HG03457 (cell line): Measurements from ENCODE around the gene EPHB4.
"Not testable (repeated sequence)": the region's sequence is repeated elsewhere in the genome, so short reads cannot be mapped to it uniquely, and the experiment has no call there.

ENCODE experiments used
- ATAC-seq: cut with Tn5 transposase; IDR thresholded peaks from one replicate; pipeline ENCODE4 v1.9.1; 2021; ENCODE audit warnings: moderate number of reproducible peaks; ENCODE audit not compliant: unreplicated experiment

Gene EPHB4

GRCh38 chr7:100827330-100828226 lies at the start of gene EPHB4:
Gene EPHB4, minus strand, starts transcription at chr7:100827523. Its CDS starts 493 bp downstream, at chr7:100827030.
- no peak for ATAC-seq

- peak; percentile 13 for ATAC-seq
These were observed 48.0 kb upstream of the EPHB4 start for GRCh38 chr7:100875356-100875751.

- ATAC-seq: peak; percentile 73
These were observed 47.4 kb upstream of the EPHB4 start, which contains the start of gene SRRT for GRCh38 chr7:100874577-100875355. Gene SRRT, plus strand, starts transcription at chr7:100875103. Its CDS starts 488 bp downstream, at chr7:100875591.

- no peak for ATAC-seq
These were observed 46.9 kb upstream of the EPHB4 start for GRCh38 chr7:100874300-100874576.

- no peak for ATAC-seq
These were observed 46.4 kb upstream of the EPHB4 start for GRCh38 chr7:100873599-100874299.

DNA sequence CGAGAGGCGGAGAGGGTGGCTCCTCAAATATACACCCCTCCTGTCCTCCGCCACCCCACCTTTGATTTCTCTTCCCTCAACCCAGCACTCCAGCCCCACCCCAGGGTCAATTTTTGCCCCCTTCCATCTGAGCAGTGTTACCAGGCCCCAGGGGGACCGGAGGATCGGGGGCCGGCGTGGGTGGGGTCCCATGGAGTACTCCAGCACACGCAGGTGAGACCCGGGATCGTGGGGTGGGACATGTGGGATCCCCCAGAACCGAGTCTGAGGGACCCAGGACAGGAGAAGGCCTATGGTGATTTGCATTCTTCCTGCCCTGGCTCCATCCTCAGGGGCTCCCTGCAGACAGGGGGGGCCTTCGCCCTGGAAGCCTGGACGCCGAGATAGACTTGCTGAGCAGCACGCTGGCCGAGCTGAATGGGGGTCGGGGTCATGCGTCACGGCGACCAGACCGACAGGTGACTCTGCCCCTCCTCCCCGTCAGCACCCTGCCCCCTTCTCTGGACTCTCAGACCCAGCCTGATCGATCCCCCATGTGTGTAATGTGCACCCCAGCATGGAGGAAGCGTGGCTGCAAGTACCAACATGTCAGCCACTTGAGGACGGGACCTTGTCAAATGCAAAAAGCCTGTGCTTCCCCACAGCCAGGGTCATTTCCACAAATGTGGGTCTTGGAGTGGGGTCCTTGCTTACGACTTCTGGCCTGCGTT lies 40.6 kb upstream of the EPHB4 start:
- ATAC-seq: no peak

GRCh38 chr7:100867040-100867775 lies 39.9 kb upstream of the EPHB4 start, which contains the start of gene TRIP6:
Gene TRIP6, plus strand, starts transcription at chr7:100867387. Its CDS starts 111 bp downstream, at chr7:100867498.
- no peak for ATAC-seq

DNA sequence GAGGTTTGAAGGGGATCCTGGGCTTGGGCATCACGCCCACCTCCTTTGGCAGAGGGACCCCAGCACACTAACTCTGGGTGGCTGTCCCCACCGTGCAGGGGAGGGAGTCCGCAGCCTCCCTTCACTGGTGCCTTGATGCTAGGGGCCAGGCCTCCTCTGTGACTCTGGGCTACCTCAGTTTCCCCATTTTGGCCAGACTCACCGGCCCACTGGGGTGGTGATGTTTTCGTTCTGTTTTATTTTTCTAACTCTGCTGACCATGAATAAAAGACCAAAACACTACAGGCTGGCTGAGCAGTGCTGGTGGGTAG lies 39.4 kb upstream of the EPHB4 start:
- ATAC-seq: no peak

DNA sequence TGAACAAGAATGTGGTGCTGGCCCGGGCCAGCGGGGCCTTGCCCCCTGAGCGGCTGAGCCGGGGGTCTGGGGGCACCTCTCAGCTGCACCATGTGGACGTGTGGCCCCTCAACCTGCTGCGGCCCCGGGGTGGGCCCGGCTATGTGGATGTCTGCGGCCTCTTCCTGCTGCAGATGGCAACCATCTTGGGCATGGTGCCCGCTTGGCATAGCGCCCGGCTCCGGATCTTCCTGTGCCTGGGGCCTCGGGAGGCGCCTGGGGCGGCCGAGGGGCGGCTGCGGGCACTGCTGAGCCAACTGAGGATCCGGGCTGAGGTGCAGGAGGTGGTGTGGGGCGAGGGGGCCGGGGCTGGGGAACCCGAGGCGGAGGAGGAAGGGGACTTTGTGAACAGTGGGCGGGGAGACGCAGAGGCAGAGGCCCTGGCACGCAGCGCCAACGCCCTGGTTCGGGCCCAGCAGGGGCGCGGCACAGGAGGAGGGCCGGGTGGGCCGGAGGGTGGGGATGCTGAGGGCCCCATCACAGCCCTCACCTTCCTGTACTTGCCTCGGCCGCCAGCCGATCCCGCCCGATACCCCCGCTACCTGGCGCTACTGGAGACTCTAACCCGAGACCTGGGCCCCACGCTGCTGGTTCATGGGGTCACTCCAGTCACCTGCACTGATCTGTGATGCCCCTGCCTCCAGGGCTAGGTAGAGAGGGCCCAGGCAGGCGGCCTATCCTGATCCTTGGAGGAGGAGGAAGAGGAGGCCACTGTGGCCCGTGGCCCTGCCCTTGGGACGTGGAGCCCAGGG lies 38.8 kb upstream of the EPHB4 start:
- no peak for ATAC-seq

DNA sequence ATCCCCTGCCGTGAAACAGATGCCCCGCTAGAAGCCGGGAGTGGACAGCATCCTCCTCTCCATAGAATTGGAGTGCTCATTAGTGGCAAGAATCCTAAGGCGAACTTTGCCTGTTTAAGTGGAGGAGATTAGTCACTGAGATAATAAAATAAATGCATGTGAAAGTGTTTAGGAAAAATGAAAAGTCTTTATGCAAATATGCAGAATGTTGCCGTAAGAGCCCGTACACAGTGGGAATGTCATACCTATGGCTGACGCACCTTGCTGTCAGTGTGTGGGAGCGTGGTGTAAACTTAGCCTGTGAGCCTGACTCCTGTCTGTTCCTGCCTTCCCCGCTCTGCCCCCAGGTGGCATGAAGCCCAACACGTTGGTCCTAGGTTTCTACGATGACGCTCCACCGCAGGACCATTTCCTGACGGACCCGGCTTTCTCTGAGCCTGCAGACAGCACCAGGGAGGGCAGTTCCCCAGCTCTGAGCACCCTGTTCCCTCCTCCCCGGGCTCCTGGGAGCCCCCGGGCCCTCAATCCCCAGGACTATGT lies 38.1 kb upstream of the EPHB4 start:
- no peak for ATAC-seq

DNA sequence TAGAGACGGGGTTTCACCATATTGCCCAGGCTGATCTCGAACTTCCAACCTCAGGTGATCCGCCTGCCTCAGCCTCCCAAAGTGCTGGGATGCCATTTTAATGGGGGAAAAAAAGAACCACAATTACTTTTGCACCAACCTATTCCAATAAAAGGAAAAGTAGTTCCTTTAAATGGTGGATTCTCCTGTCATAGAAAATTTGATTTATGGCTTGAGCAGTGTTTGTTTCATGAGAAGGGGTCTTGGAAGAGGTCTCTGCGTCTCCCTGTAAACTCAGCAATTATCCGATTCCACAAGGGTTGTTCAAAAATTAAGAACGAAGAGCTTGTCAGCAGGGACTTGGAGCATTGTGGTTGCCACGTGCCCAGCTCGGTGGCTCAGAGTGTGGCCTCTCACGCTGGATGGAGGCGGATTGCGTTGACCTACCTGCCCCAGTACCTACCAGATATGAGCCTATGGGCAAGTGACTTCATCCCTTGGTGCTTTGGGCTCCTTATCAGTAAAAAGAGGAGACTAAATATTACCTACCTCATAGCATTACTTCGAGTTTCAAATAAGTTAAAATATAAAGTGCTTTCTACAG lies 37.0 kb upstream of the EPHB4 start:
- no peak for ATAC-seq

DNA sequence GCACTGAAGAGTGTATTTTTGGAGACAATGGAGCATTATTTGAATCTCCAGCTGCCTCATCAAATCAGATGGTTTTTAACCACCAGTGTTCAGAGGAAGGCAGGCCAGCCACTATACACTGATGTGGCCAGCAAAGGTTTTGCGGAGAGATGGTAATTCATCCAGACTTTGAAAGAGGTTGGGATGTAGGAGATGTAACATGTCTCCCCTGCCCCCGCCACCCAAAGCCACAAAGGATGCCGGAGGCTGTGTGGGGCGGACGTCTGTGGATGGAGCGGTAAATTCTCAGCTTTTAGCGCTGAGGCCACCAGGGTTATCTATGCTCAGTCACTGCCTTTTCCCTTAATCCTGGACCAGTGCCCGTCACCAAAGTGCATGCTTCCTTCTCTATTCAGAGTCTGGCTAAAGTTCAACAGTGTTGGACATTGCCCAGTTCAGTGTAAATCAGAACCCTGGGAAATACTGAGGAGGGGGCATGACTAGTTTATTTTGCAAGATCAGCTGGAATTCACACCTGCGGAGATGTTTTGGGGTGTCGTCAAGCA lies 36.2 kb upstream of the EPHB4 start:
- ATAC-seq: no peak

DNA sequence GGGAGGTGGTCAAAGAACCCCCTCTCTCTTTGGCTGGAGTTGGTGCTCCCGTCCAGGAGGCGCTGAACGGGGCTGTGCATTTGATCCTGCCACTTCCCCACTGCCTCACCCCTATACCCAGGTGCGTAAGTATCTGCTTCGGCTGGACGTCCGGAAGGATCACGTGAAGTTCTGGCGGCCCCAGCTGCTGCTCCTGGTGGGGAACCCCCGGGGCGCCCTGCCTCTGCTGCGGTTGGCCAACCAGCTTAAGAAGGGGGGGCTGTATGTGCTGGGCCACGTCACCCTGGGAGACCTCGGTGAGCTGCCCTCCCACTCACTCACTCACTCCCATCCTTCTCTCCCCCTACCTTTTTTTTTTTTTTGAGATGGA lies 34.3 kb upstream of the EPHB4 start:
- no peak for ATAC-seq

- no peak for ATAC-seq
These were observed 33.6 kb upstream of the EPHB4 start for GRCh38 chr7:100860702-100861615.

GRCh38 chr7:100859856-100860255 lies 32.5 kb upstream of the EPHB4 start:
- ATAC-seq: no peak

GRCh38 chr7:100856871-100857282 lies 29.6 kb upstream of the EPHB4 start:
- no peak for ATAC-seq

DNA sequence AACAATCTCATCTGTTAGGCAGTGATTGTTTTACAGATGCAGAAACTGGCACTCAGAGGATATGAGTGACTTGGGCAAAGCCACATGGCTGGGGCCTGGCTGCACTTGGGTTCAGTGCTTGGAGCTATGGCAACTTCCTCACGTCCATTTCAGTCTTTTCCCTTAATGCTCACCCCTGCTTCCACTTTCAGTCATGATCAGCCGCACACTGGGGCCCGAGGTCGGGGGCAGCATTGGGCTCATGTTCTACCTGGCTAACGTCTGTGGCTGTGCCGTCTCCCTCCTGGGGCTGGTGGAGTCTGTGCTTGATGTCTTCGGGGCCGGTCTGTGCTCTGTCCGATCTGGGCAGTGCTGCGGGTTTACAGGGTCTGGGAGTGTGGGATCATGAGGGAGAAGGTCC lies 28.2 kb upstream of the EPHB4 start:
- no peak for ATAC-seq

DNA sequence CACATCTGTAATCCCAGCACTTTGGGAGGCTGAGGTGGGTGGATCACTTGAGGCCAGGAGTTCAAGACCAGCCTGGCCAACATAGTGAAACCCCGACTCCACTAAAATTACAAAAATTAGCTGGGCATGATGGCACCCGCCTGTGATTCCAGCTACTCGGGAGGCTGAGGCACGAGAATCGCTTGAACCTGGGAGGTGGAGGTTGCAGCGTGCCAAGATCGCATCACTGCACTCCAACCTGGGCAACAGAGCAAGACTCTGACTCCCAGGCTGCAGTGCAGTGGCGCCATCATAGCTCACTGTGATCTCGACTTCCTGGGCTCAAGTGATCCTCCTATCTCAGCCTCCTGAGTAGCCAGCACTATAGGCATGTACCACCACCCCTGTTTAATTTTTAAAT lies 27.6 kb upstream of the EPHB4 start:
- not testable (repeated sequence) for ATAC-seq
